Common myeloid progenitor, CD34-positive (primary cell): ENCODE measurements around the gene ERC2.

Experiments used
- CTCF ChIA-PET: fragments of 350-600 bp; sonication (Branson Sonifier 250); formaldehyde crosslinking; loops from one replicate; lab custom pipeline; 2021; ENCODE audit warnings: antibody characterized with exemption; lab: Charles Lee
- POLR2A ChIA-PET: fragments of 350-600 bp; sonication (Branson Sonifier 250); formaldehyde crosslinking; loops from one replicate; lab custom pipeline; 2021; ENCODE audit warnings: antibody characterized with exemption; lab: Charles Lee
- DNase-seq, 3 donors: peaks; one replicate each; pipeline versions ENCODE4 v3.0.0 to v3.0.0-alpha.2; 2013
- H3K27ac ChIP-seq, 2 experiments: 1 replicate in 1 of 2; 2 replicates in 1 of 2; pipeline ENCODE4 v1.7.0; 2013; ENCODE audit warnings: inconsistent platforms in 2 of 2, low read length in 2 of 2, mild to moderate bottlenecking in 2 of 2, low read depth in 1 of 2, moderate library complexity in 1 of 2; ENCODE audit not compliant: severe bottlenecking in 2 of 2, insufficient read depth in 1 of 2, poor library complexity in 1 of 2
- H3K27me3 ChIP-seq, 5 experiments: replicated peaks in 2 of 5; 1 replicate in 3 of 5; 2 replicates in 2 of 5; pipeline versions ENCODE4 v1.6.1 to v1.7.0; 2013; ENCODE audit warnings: low read length in 4 of 5, mild to moderate bottlenecking in 2 of 5, moderate library complexity in 2 of 5, inconsistent platforms in 1 of 5; ENCODE audit not compliant: insufficient read depth in 5 of 5, control insufficient read depth in 4 of 5
- H3K36me3 ChIP-seq, 4 experiments: 1 replicate in 2 of 4; 2 replicates in 2 of 4; pipeline versions ENCODE4 v1.6.1 to v1.7.0; 2013; ENCODE audit warnings: low read length in 3 of 4, control low read depth in 1 of 4, mild to moderate bottlenecking in 1 of 4; ENCODE audit not compliant: control insufficient read depth in 4 of 4, insufficient read depth in 4 of 4
- H3K4me1 ChIP-seq, 4 experiments: 1 replicate in 3 of 4; 2 replicates in 1 of 4; pipeline versions ENCODE4 v1.6.1 to v1.7.1; 2013; ENCODE audit warnings: low read length in 3 of 4, mild to moderate bottlenecking in 3 of 4, control low read depth in 1 of 4, inconsistent platforms in 1 of 4, moderate library complexity in 1 of 4; ENCODE audit not compliant: control insufficient read depth in 4 of 4, insufficient read depth in 4 of 4; ENCODE audit errors: control extremely low read depth in 1 of 4
- H3K4me3 ChIP-seq, 7 experiments: 1 replicate in 4 of 7; 2 replicates in 3 of 7; pipeline versions ENCODE4 v1.5.1 to v1.7.0; 2013; ENCODE audit warnings: mild to moderate bottlenecking in 7 of 7, low read length in 6 of 7, moderate library complexity in 6 of 7, inconsistent platforms in 2 of 7, low read depth in 2 of 7, control low read depth in 1 of 7; ENCODE audit not compliant: insufficient read depth in 4 of 7, control insufficient read depth in 1 of 7; ENCODE audit errors: extremely low read depth in 1 of 7
- H3K9me3 ChIP-seq, 5 experiments: 1 replicate in 4 of 5; 2 replicates in 1 of 5; pipeline versions ENCODE4 v1.6.1 to v1.7.1; 2013; ENCODE audit warnings: low read length in 4 of 5, mild to moderate bottlenecking in 2 of 5, inconsistent platforms in 1 of 5, low read depth in 1 of 5, moderate library complexity in 1 of 5; ENCODE audit not compliant: control insufficient read depth in 4 of 5, insufficient read depth in 2 of 5; ENCODE audit errors: control extremely low read depth in 1 of 5
- WGBS: methylation state at CpG from one replicate; pipeline ENCODE4 v1.1.5; 2013; ENCODE audit not compliant: insufficient coverage; 5-methylcytosine and 5-hydroxymethylcytosine counted together

ERC2 gene

GRCh38 chr3:56229311-56229710, 239.0 kb downstream of the ERC2 start:
- no peaks in the 10 kb centered on the region for H3K36me3 ChIP-seq
- peaks cover 0 to 5% (median 0%) of the 10 kb centered on the region in 5 experiments for H3K27me3 ChIP-seq
- CTCF ChIA-PET, result no interaction called here
- H3K27ac ChIP-seq, result no peak overlapping the region
- H3K4me3 ChIP-seq, result no peak overlapping the region
- POLR2A ChIA-PET, result no interaction called here
- H3K9me3 ChIP-seq, result no peaks in the 10 kb centered on the region
- no CpG with 5 or more reads among the region's 1 CpG for WGBS
- DNase-seq, result no peak
- no peaks in the 10 kb centered on the region for H3K4me1 ChIP-seq

- ChIA-PET CTCF (no interaction called here), POLR2A (no interaction called here)
- peaks cover 0 to 5% (median 0%) of the 10 kb centered on the region in 5 experiments for H3K27me3 ChIP-seq
- H3K9me3 ChIP-seq, result no peaks in the 10 kb centered on the region
- no peak overlapping the region for H3K4me3 ChIP-seq
- no peaks in the 10 kb centered on the region for H3K36me3 ChIP-seq
- no peak overlapping the region for H3K27ac ChIP-seq
- DNase-seq, result no peak
- WGBS, result 75% methylated on average over 2 of the region's 2 CpGs
- no peaks in the 10 kb centered on the region for H3K4me1 ChIP-seq
These were observed 245.4 kb downstream of the ERC2 start for GRCh38 chr3:56222866-56223265.

GRCh38 chr3:56219894-56220805, 248.1 kb downstream of the ERC2 start:
- DNase-seq, result no peak
- no peaks in the 10 kb centered on the region for H3K4me1 ChIP-seq
- no peak overlapping the region for H3K4me3 ChIP-seq
- no peaks in the 10 kb centered on the region for H3K36me3 ChIP-seq
- no peaks in the 10 kb centered on the region for H3K9me3 ChIP-seq
- CTCF ChIA-PET, result no interaction called here
- POLR2A ChIA-PET, result no interaction called here
- 90% methylated on average over 7 of the region's 11 CpGs for WGBS
- H3K27me3 ChIP-seq, result peaks cover 0 to 3% (median 0%) of the 10 kb centered on the region in 5 experiments
- H3K27ac ChIP-seq, result no peak overlapping the region

- Histone ChIP-seq H3K27ac (no peak overlapping the region), H3K27me3 (peaks cover 0 to 4% (median 0%) of the 10 kb centered on the region in 5 experiments), H3K4me1 (no peaks in the 10 kb centered on the region), H3K4me3 (no peak overlapping the region), H3K9me3 (peaks cover 0 to 4% (median 0%) of the 10 kb centered on the region in 5 experiments), H3K36me3 (no peaks in the 10 kb centered on the region)
- WGBS, result no CpG with 5 or more reads among the region's 2 CpGs
- DNase-seq, result no peak
- ChIA-PET CTCF (no interaction called here), POLR2A (no interaction called here)
These were observed 258.1 kb downstream of the ERC2 start for GRCh38 chr3:56209982-56210751.

GRCh38 chr3:56207922-56208321, 260.3 kb downstream of the ERC2 start:
- Histone ChIP-seq H3K27me3 (peaks cover 0 to 4% (median 0%) of the 10 kb centered on the region in 5 experiments), H3K4me3 (no peak overlapping the region), H3K27ac (no peak overlapping the region), H3K9me3 (peaks cover 0 to 1% (median 0%) of the 10 kb centered on the region in 5 experiments), H3K36me3 (no peaks in the 10 kb centered on the region), H3K4me1 (no peaks in the 10 kb centered on the region)
- ChIA-PET CTCF (no interaction called here), POLR2A (no interaction called here)
- DNase-seq, result no peak
- 98% methylated on average over 4 of the region's 4 CpGs for WGBS

- no peaks in the 10 kb centered on the region for H3K4me1 ChIP-seq
- H3K9me3 ChIP-seq, result no peaks in the 10 kb centered on the region
- no peak overlapping the region for H3K27ac ChIP-seq
- DNase-seq, result no peak
- ChIA-PET CTCF (no interaction called here), POLR2A (no interaction called here)
- peaks cover 0 to 4% (median 0%) of the 10 kb centered on the region in 5 experiments for H3K27me3 ChIP-seq
- H3K36me3 ChIP-seq, result no peaks in the 10 kb centered on the region
- WGBS, result 100% methylated on average over 1 of the region's 3 CpGs
- no peak overlapping the region for H3K4me3 ChIP-seq
These were observed 262.9 kb downstream of the ERC2 start for GRCh38 chr3:56205406-56205805.

GRCh38 chr3:56202997-56203396, 265.3 kb downstream of the ERC2 start:
- H3K27me3 ChIP-seq, result peaks cover 0 to 4% (median 0%) of the 10 kb centered on the region in 5 experiments
- no peaks in the 10 kb centered on the region for H3K36me3 ChIP-seq
- 100% methylated on average over 1 of the region's 4 CpGs for WGBS
- H3K4me1 ChIP-seq, result no peaks in the 10 kb centered on the region
- ChIA-PET POLR2A (no interaction called here), CTCF (no interaction called here)
- DNase-seq, result no peak
- H3K9me3 ChIP-seq, result no peaks in the 10 kb centered on the region
- H3K27ac ChIP-seq, result no peak overlapping the region
- no peak overlapping the region for H3K4me3 ChIP-seq
